Dermis blood vessel endothelial cell (primary cell): Measurements from ENCODE around the gene ZCWPW2. TPM values are rescaled to one million over a fixed set of nuclear protein-coding genes. Genes with fewer than 3 reads are reported as not detected.
A peak's percentile ranks its signal among the peaks of the same experiment; 100 is the strongest.

Experiments
- DNase-seq: peaks from one replicate; pipeline ENCODE4 v3.0.0; 2010
- total RNA-seq: library from RNA; depleted of rRNA; stranded (reverse); fragments of >200 nt; gene quantifications from 2 replicates; pipeline ENCODE4 v1.2.3, GENCODE V29; 2014

The ZCWPW2 gene
- total RNA-seq, result 0.19 TPM in 1 of 2 replicates, not detected in the other

DNA sequence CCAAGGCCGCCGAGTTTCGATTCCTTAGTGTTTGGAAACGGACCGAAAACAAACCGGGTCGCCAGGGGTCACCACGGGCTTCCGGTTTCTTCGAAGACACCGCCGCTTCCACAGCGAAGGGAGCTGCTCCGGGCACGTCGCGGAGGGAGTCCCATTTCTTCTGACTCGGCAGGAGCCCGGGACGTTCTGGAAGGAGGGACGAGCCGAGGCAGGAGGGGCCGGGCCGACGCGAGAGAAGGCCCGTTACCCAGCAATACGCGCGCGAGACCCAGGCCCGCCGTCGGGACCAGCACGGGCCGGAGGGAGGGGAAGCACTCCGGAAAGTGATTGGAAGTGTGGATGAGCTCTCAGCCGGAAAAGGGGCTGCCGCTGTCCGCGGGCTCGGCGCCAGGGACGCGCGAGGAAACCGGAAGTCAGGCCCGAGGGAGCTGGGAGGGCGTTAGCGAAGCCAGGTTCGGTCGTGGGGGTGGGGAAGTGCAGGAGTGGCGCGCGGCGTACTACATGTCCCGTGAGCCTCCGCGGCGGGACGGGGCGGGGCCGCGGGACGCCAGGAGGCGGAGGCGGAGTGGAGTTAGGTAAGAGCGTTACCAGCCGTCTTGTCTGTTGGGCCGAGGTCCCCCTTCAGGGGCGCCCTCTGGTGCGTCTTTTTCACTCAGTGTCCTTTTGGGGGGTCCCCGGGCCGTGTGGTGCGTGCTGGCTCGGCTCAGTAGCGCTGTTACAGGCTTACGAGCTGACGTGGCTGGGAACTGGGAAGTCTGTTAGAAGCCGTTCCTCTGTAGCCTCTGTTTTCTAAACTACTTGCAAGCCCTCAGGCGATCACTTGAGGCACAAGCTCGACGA is at the start of gene ZCWPW2, which contains the start of gene AZI2:
Gene ZCWPW2, plus strand, starts transcription at position 93 of the 840 bp plus-strand sequence. CDS start 64,348 bp downstream, outside the sequence.
Gene AZI2, minus strand, starts transcription at position 196 of the 840 bp plus-strand sequence. CDS start 8,207 bp downstream, outside the sequence.
- DNase-seq, result peak; percentile 97

GRCh38 chr3:28299705-28300104 is 48.8 kb upstream of the ZCWPW2 start:
- DNase-seq, result no peak

- DNase-seq, result no peak
Measured at GRCh38 chr3:28300345-28300962, 48.1 kb upstream of the ZCWPW2 start.

- no peak for DNase-seq
Measured at GRCh38 chr3:28301688-28302087, 46.8 kb upstream of the ZCWPW2 start.

DNA sequence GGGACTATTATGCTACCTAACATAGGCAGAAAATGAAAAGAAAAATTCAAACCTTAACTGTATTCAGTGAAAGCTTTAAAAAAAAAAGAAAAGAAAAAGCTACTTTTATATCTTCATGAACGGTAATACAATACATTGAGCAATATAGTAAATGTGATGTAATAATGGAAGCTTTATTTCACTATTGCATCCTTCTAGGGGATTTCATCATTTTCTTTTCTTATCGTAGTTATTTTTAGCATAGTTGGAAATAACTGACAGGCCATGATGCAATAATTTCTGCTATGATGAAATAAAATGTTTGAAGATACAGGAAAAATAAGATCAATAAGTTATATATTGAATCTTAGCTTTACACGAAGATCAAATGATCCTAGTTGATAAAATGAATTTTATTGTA is 40.3 kb upstream of the ZCWPW2 start:
- no peak for DNase-seq

GRCh38 chr3:28315711-28316110 is 32.8 kb upstream of the ZCWPW2 start:
- no peak for DNase-seq

- no peak for DNase-seq
Measured at GRCh38 chr3:28316226-28316625, 32.3 kb upstream of the ZCWPW2 start.

GRCh38 chr3:28317438-28318022 is 31.0 kb upstream of the ZCWPW2 start:
- peak; percentile 71 for DNase-seq

DNA sequence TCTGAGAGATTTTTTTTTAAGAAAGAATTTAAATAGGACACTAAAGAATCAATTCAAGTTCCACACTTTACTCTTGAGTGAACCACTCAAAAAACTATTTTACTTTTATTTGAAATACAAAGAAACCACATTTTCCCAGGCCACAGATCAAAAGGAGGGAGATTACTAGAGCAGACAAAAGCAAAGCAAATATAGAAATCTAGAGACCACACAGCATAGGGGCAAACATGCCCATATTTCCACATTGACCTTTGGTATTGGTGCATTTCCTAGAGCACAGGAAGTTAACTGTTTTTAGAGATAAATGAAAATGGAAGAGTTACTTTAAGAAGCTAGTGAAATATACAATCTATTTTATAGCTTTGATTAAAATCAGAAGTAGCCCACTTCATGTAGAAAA is 27.5 kb upstream of the ZCWPW2 start:
- DNase-seq, result no peak

- DNase-seq, result no peak
Measured at GRCh38 chr3:28322464-28322863, 26.1 kb upstream of the ZCWPW2 start.

- DNase-seq, result no peak
Measured at GRCh38 chr3:28326458-28326926, 22.0 kb upstream of the ZCWPW2 start.

- DNase-seq, result peak; percentile 60
Measured at GRCh38 chr3:28328188-28329151, 20.1 kb upstream of the ZCWPW2 start.

DNA sequence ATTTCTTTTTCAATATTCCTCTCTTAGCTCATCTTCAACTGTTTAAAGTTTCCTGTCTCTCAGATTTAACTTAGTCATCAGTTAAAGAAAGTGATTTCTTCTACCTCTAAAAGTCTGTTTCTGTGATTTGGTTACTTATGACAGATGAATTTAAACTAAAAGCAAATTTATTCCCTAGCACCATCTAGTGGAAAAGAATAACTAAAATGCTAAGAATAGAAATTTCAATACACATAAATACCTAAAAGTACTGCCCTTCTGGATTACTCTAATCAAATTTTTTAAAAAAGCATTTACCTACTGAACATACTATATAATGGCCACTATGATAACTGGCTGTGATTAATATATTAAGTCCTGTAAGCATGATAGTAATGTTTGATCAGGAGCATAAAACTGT is 14.0 kb upstream of the ZCWPW2 start:
- peak; percentile 18 for DNase-seq

DNA sequence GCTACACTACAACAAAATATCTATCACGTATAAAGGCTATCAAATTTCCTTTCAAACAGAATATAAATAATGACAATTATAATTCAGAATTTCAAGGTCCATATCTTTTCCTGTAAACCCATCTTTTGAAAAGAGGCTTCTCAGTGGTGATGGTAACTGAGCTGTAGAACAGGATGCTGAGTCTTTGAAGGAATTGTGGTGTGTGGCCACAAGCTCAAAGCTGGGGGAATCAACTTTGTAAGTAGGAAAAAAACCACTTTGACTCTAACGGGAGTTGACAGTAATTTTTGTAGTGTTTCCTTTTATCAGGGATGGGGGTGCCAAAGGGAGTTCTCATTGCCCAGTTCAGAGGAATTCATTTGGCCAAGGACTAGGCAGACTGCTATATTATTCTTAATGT is 13.3 kb upstream of the ZCWPW2 start:
- no peak for DNase-seq

- DNase-seq, result no peak
Measured at GRCh38 chr3:28337230-28337629, 11.3 kb upstream of the ZCWPW2 start.

- DNase-seq, result no peak
Measured at GRCh38 chr3:28343144-28343543, 5.4 kb upstream of the ZCWPW2 start.

DNA sequence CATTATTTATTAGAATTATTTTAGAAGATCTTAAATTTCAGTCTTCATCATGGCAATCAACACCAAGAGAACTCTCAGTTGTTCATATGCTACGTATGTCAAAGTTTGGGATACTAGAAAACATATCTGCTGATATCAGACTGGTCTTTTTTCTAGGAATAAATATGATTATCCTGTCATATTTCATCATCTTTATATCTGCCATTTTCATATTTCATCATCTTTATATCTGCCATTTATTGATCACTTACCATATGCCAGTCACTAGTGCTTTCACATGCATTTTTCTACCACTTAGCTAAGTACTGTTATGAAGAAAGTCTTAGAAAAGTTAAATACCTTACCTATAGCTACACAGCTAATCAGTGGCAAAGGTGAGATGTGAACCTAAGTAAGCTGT is 2.8 kb upstream of the ZCWPW2 start:
- no peak for DNase-seq

DNA sequence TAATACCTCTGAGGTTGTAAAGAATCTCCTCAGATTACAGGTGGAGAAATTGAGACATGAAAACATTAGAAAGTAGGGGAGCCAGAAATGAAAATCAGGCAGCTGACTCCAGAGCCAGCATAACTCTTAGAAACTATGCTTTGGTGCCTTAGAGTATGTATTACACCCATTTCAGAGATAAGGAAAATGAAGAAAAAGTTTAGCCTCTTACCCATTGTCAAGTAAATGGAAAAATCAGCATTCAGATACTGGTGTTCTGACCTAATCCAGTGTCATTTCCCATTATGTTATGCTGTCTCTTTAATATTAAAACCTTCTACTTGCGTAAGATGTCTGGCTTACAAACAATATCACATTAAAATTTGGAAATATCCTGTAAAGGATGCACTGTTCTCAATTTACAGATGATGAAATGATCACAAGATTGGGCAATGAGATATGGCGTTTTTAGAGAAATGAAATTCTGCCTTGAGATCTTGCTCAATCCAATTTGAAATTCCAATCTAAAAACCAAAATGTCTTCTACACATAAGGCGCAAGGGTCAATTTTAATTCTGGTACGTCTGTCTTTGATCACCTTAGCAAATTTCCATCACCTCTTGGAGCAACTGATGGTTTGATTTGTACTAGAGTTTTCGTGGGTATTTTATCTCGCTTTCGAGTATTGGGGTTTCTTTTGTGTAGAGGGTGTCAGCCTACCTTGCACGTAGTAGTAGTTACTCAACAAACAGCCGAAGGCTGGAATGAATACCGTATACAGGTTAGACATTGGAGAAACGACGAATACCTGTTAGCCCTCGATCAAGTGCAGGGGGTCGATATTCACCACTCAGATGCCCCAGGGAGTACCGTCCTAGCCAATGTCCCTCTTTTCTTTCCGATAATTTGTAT is 902 bp upstream of the ZCWPW2 start:
- no peak for DNase-seq

DNA sequence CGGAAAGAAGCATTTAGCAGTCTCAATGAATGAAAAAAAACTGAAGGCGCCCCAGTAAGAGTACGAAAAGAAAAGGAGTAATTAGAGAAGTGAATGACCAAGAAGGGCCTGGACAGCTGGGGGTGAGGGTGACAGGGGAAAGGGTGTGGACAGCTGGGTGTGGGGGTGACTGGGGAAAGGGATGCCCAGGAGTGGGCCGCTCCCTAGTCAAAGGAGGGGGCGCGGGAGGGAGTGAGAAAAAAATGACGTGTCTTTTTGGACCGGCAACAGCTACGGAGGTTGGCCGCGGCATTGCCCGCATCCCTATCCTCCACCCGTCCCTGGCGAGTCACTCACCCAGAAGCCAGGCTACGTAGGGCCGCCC is 274 bp upstream of the ZCWPW2 start:
- no peak for DNase-seq

DNA sequence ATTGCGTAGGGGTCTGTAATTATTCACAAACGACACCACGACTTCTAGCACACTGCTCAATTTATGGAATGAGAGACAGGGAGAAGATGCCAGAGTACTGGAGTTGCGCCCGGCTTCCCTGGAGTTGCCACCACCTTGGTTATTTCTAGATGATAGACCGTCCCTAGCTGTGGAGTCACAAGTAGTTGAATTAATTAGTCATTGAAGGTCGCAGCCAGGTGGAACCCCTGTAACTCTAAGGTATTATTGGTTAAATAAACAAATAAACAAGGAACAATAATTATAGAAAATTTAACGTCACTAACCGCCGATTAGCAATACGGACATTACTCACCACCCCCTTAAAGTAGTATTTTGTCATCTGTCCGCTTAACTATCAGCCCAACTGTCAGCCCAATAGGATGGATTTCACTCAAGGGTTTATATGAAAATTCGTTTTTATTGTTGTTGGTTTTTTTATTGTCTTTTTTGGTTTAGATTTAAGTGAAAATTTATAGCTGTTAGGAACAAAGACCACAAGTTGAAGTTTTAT is 1.0 kb downstream of the ZCWPW2 start:
- DNase-seq, result no peak

GRCh38 chr3:28376424-28376823 is 27.9 kb downstream of the ZCWPW2 start:
- no peak for DNase-seq
